NCI-H2081 (cell line): ENCODE data around the gene PNKD.
"Not testable (repeated sequence)": the region's sequence is repeated elsewhere in the genome, so short reads cannot be mapped to it uniquely, and the experiment has no call there.

ENCODE experiments used
- DNase-seq, 2 experiments: peaks; one replicate each; lab custom pipeline; 2025; lab: John Stamatoyannopoulos, UW

The PNKD gene

DNA sequence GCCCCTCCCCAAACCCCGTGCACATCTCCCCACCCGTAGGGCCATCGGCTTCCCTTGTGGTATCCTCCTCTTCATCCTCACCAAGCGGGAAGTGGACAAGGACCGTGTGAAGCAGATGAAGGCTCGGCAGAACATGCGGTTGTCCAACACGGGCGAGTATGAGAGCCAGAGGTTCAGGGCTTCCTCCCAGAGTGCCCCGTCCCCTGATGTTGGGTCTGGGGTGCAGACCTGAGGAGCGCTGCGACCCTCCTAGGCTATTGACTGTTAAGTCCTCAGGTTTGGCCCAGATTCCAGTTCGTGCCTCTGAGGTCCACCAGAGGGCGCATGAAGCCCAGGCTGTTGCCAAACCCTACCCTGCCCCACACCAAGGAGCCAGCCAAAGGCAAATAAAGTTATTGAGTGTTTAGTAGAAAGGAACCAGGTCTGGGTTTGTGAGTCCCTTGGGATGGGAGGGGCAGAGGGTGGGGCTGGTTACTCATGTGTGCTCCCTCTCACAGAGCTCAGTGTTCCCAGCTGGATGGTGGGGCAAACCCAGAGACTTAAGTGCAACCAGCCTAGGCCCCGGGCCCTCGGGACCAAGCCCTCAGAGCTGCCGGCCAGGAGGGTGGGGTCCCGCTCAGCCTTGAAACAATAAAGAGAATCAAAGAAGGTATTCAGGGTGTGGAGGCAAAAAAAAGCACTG, 2.4 kb downstream of the PNKD start:
- DNase-seq: peak; percentile 72 to 78

DNA sequence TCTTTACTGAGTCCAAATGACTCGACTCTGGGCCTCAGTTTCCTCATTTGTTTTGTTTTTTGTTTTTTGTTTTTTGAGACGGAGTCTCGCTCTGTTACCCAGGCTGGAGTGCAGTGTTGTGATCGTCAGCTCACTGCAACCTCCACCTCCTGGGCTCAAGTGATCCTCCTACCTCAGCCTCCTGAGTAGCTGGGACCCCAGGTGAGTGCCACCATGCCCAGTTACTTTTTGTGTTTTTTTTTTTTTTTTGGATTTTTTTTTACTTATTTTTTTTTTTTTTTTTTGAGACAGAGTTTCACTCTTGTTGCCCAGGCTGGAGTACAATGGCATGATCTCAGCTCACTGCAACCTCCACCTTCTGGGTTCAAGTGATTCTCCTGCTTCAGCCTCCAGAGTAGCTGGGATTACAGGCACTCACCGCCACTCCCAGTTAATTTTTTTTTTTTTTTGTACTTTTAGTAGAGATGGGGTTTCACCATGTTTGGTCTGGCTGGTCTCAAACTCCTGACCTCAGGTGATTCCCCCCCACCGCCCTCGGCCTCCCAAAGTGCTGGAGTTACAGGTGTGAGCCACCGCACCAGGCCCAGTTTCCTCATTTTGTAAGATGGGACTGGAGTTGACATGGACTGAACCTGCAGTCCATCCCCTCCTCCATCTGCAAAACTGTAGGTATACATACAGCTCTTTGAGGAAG, 3.0 kb downstream of the PNKD start:
- not testable (repeated sequence) for DNase-seq

- DNase-seq: no peak
Observed at GRCh38 chr2:218273908-218274249, 3.6 kb downstream of the PNKD start.

GRCh38 chr2:218274586-218274985, 4.3 kb downstream of the PNKD start:
- no peak for DNase-seq

DNA sequence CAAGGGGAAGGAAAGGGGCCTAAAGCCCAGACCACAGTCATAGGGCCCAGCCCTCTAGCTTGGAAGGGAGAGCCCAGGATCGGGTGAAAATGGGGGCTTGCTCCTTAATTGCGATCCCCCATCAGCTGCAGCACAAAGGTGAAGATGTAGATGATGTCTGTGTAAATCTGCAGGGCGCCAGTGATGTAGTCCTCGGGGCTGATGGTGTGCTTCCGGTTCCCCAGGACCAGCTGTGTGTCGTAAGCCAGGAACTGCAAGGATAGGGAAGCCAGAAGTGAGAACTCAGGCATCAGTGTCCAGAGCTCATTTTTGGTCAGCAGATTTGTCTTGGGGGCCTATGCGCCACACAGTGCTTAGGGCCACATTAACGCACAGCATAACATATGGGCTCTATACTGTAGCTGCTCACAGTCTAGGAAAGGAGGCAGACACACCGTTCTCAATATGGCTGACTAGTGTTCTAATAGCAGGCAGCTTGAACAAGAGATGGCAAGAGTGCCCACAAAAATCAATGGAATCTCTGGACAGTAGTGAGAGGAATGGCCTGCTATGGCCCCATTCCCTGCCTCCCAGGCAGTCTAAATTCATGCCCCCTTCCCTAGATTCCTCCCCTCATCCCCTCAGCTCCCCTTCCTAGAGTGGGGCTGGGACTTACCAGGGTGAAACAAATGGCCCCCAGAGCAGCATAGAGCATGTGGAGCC, 5.2 kb downstream of the PNKD start:
- DNase-seq: no peak

GRCh38 chr2:218276986-218277755, 6.9 kb downstream of the PNKD start:
- DNase-seq: no peak

GRCh38 chr2:218277921-218278320, 7.6 kb downstream of the PNKD start:
- DNase-seq: no peak

- no peak for DNase-seq
Observed at GRCh38 chr2:218278531-218279360, 8.4 kb downstream of the PNKD start.

DNA sequence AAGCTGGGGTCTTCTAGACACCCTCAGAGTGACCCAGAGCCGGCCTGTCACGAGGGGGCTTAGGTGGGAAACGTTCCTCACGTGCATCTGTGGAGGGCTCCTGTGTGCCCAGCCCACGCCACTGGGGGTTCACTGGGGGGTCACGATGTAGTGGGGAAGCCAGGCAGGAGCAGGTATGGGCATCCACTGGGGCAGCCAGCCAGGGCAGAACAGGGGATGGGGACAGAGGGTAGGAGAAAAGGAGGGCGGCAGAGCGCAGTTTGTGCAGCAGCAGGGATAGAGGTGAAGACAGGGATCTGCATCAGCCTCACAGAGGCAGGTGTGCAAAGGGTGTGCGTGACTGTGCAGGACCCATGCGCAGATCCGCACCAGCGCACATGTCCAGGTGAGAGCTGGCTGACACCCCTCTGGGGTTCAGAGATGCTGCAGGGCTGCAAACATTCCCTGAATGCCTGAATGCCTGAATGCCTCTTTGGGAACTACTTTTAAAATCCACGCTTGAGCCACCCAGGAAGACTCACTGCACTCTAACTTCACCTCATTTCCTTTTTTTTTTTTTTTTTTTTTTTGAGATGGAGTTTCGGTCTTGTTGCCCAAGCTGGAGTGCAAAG, 10.0 kb downstream of the PNKD start:
- DNase-seq: no peak

DNA sequence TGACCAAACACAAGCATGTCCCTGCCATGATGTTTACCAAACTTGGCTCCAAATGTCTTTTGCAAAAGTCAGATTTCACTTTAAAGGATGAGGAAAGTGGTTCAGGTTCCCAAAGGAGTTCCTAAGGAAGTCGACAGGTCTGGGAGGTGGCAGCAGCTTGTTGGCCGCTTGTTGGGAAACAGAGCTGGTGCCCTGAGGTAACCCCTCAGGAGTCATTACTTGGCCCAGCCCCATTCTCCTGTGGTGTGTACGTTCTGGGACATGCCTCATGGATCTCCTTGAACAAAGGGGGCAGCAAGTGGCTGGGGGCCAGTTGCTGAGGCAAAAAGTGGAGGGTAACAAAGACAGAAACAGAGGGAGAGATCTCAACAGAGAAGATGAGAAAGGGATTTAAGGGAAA, 11.1 kb downstream of the PNKD start:
- no peak for DNase-seq

DNA sequence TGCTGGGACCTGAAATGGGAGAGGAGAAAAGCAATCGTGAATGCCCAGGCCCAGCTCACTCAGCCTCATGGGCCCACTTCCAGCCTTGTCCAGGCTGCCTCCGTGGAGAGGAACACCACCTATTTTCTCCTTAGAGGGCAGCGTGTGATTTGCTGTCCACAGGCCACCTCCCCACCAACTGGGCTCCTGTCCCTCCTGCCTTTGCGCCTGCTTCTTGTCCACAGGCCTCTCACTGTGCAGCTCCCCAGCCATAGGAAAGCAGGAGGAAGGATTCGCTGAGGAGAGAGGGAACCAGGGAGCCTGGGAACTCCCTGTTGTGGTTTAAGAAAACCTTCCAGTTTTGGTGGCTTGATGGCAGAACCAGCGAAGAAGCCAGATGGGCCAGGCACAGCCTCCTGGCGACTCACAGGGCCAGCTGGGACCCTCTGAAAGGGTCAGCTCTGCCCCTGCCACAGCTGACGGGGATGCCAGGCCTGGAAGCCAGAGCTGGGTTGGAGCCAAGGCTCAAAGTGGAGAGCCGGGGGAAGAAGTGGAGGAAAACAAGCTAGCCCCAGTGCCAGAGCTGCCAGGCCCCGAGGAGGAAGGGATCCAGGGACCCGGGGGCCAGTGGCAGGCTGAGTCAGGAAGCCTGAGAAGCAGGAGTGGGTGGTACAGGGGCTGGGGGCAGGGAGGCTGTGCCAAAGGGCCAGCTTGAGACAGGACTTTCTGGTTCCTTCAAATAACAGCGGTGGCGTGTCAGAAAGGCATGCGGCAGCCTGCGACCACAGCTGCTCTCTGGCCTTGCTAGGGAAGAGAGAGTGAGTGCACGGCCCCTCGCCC, 12.1 kb downstream of the PNKD start:
- DNase-seq: no peak

DNA sequence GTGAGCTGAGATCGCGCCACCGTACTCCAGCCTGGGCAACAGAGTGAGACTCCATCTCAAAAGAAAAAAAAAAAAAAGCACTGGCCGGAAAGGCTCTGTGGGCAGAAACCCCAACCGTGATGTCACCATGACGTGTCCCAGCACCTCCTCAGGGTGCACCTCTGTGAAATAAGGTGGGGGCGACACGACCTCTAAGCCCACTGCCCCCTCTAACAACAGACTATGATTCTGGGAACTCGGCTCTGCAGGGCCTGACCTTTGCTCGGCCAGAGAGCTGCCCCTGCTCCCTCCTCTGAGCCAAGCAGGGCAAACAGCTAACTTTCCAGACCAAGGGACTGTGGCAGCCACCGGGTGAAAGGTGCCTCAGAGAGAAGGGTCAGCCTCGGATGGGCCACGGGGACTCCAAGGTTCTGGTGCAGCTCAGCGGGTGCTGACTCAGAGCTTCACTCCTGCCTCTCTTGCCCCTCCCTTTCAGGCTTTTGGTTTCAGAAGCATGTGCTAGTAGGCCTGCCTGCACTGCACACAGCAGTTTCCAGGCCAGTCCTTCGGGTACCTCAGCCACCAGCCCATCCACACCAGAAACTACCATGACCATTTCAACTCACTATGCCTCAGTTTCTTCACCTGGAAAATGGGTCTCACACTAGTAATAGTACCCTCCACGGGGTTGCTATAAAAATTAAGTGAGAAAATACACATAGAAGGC, 13.9 kb downstream of the PNKD start:
- DNase-seq: no peak

GRCh38 chr2:218285604-218286003, 15.3 kb downstream of the PNKD start:
- no peak for DNase-seq

GRCh38 chr2:218286570-218287459, 16.5 kb downstream of the PNKD start:
- DNase-seq: no peak

DNA sequence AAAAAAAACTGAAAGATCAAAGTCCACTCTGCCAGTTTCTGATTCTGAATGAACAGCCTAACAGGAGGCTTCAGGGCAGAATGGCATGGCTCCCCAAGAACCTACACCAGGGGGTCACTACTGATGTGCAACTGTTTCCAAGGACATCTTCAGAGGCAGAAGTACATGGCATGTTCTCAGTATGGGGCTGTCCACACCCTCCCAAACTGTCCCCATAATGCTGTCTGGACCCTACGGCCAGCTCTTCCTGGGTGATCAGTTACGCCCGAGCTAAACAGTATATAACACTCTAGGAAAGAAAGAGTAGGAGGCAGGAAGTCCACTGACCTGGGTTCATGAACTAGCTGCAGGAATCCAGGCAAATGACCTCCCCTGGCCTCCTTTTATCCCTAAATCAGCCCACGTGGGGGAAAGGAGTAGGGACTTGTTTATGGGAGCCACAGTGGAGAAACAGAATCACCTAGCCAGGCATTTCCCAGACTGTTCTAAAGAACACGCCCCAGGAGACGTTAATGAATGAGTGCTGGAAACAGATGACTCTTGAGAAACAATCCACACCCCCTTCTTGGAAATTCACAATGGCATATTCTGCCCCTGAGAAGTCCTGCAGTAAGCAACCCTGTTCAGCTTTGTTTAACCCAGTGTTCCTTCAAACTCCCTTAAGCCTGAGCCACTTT, 19.5 kb downstream of the PNKD start:
- no peak for DNase-seq

GRCh38 chr2:218290316-218291261, 20.3 kb downstream of the PNKD start:
- no peak for DNase-seq
